ENCODE results near the gene UGT2B15. TPM values are rescaled to one million over a fixed set of nuclear protein-coding genes. Genes with fewer than 3 reads are reported as not detected.
"Not testable (repeated sequence)": the region's sequence is repeated elsewhere in the genome, so short reads cannot be mapped to it uniquely, and the experiment has no call there.

UGT2B15 gene
- total RNA-seq, 2 donors from 2014 or later = 0.41 TPM; not detected in 1

- no peak overlapping the region for H3K27ac ChIP-seq
- DNase-seq (ENCODE audit: low spot score) = no peak
- no peak overlapping the region for H3K4me3 ChIP-seq
- H3K36me3 ChIP-seq = no peaks in the 10 kb centered on the region
- TF ChIP-seq POLR2A (IDR thresholded peaks at IDR 0.05) (no peak), POLR2AphosphoS5 (IDR thresholded peaks at IDR 0.05) (no peak), CTCF (IDR thresholded peaks at IDR 0.05) (no peak)
- H3K4me1 ChIP-seq (replicated peaks) = no peaks in the 10 kb centered on the region
- no peaks in the 10 kb centered on the region for H3K27me3 ChIP-seq (replicated peaks; ENCODE audit: insufficient read depth)
- intact Hi-C loops (cut with DNase I) = no loop called here
- H3K9me3 ChIP-seq = no peaks in the 10 kb centered on the region
Observed at GRCh38 chr4:68658672-68659071, 11.8 kb downstream of the UGT2B15 start.

- intact Hi-C loops (cut with DNase I); H3K27ac ChIP-seq; DNase-seq (ENCODE audit: low spot score); H3K4me3 ChIP-seq; H3K27me3 ChIP-seq (replicated peaks; ENCODE audit: insufficient read depth); H3K9me3 ChIP-seq; H3K36me3 ChIP-seq; H3K4me1 ChIP-seq (replicated peaks): not testable (repeated sequence)
Observed at GRCh38 chr4:68657022-68657594, 13.3 kb downstream of the UGT2B15 start.

GRCh38 chr4:68656445-68656973 is 13.9 kb downstream of the UGT2B15 start:
- 72% methylated on average over 2 of the region's 2 CpGs for WGBS
- H3K27ac ChIP-seq; H3K4me3 ChIP-seq; H3K4me1 ChIP-seq (replicated peaks); intact Hi-C loops (cut with DNase I); H3K36me3 ChIP-seq; DNase-seq (ENCODE audit: low spot score); H3K9me3 ChIP-seq; H3K27me3 ChIP-seq (replicated peaks; ENCODE audit: insufficient read depth): not testable (repeated sequence)

- H3K36me3 ChIP-seq = no peaks in the 10 kb centered on the region
- H3K9me3 ChIP-seq = no peaks in the 10 kb centered on the region
- 33% methylated on average over 3 of the region's 3 CpGs for WGBS
- no peaks in the 10 kb centered on the region for H3K27me3 ChIP-seq (replicated peaks; ENCODE audit: insufficient read depth)
- DNase-seq (ENCODE audit: low spot score) = no peak
- H3K4me3 ChIP-seq = no peak overlapping the region
- H3K4me1 ChIP-seq (replicated peaks) = no peaks in the 10 kb centered on the region
- H3K27ac ChIP-seq = no peak overlapping the region
- intact Hi-C loops (cut with DNase I) = no loop called here
- TF ChIP-seq POLR2A (IDR thresholded peaks at IDR 0.05) = no peak
Observed at GRCh38 chr4:68655764-68656444, 14.5 kb downstream of the UGT2B15 start.

GRCh38 chr4:68654946-68655721 is 15.3 kb downstream of the UGT2B15 start:
- no peaks in the 10 kb centered on the region for H3K4me1 ChIP-seq (replicated peaks)
- no peak for DNase-seq (ENCODE audit: low spot score)
- intact Hi-C loops (cut with DNase I) = no loop called here
- no peak for TF ChIP-seq POLR2AphosphoS5 (IDR thresholded peaks at IDR 0.05)
- TF ChIP-seq CTCF (IDR thresholded peaks at IDR 0.05) = no peak
- no peak for TF ChIP-seq POLR2A (IDR thresholded peaks at IDR 0.05)
- H3K4me3 ChIP-seq = no peak overlapping the region
- no peaks in the 10 kb centered on the region for H3K36me3 ChIP-seq
- 41% methylated on average over 5 of the region's 5 CpGs for WGBS
- no peak overlapping the region for H3K27ac ChIP-seq
- no peaks in the 10 kb centered on the region for H3K9me3 ChIP-seq
- no peaks in the 10 kb centered on the region for H3K27me3 ChIP-seq (replicated peaks; ENCODE audit: insufficient read depth)

GRCh38 chr4:68651932-68652331 is 18.5 kb downstream of the UGT2B15 start:
- intact Hi-C loops (cut with DNase I) = no loop called here

More at GRCh38 chr4:68651932-68652331, 18.5 kb downstream of the UGT2B15 start:
- Histone ChIP-seq H3K27ac (no peak overlapping the region), H3K27me3 (replicated peaks; ENCODE audit: insufficient read depth) (no peaks in the 10 kb centered on the region), H3K4me3 (no peak overlapping the region), H3K9me3 (no peaks in the 10 kb centered on the region), H3K36me3 (no peaks in the 10 kb centered on the region), H3K4me1 (replicated peaks) (no peaks in the 10 kb centered on the region)
- no peak for TF ChIP-seq POLR2A (IDR thresholded peaks at IDR 0.05)
- no peak for TF ChIP-seq CTCF (IDR thresholded peaks at IDR 0.05)
- no peak for TF ChIP-seq POLR2AphosphoS5 (IDR thresholded peaks at IDR 0.05)
- 77% methylated on average over 1 of the region's 1 CpG for WGBS
- DNase-seq (ENCODE audit: low spot score) = no peak

Measured in prostate gland (tissue), 2 donors.